MM.1S (cell line): ENCODE results near the gene ZSCAN31.
A peak's percentile ranks its signal among the peaks of the same experiment; 100 is the strongest.
"Not testable (repeated sequence)": the region's sequence is repeated elsewhere in the genome, so short reads cannot be mapped to it uniquely, and the experiment has no call there.

Source experiments
- DNase-seq: peaks from one replicate; pipeline ENCODE4 v3.0.0-alpha.2; 2015
- H2AFZ ChIP-seq: fragments of 300-600 bp; sonication (generic); 2 replicates; pipeline ENCODE4 v1.6.0; 2016; ENCODE audit warnings: antibody characterized with exemption, low read length
- H3F3A ChIP-seq: fragments of 300-600 bp; sonication (generic); 2 replicates; pipeline ENCODE4 v1.6.1; 2016; ENCODE audit warnings: mild to moderate bottlenecking, antibody characterized with exemption, low read length, moderate library complexity, mixed read lengths; ENCODE audit not compliant: insufficient read depth
- H3K27ac ChIP-seq: fragments of 300-600 bp; sonication (generic); 2 replicates; pipeline ENCODE4 v1.5.1; 2016; ENCODE audit warnings: mild to moderate bottlenecking, low read length
- H3K27me3 ChIP-seq: fragments of 300-600 bp; sonication (generic); replicated peaks from 2 replicates; pipeline ENCODE4 v1.6.0; 2016; ENCODE audit warnings: low read length; ENCODE audit not compliant: insufficient read depth
- H3K36me3 ChIP-seq: fragments of 300-600 bp; sonication (generic); replicated peaks from 2 replicates; pipeline ENCODE4 v1.6.1; 2016; ENCODE audit warnings: mild to moderate bottlenecking, low read length, mixed read lengths; ENCODE audit not compliant: insufficient read depth
- H3K4me1 ChIP-seq: fragments of 300-600 bp; sonication (generic); 2 replicates; pipeline ENCODE4 v1.6.1; 2016; ENCODE audit warnings: low read length, mixed read lengths
- H3K4me2 ChIP-seq: fragments of 300-600 bp; sonication (generic); 2 replicates; pipeline ENCODE4 v1.6.0; 2016; ENCODE audit warnings: low read depth, low read length
- H3K4me3 ChIP-seq: fragments of 300-600 bp; sonication (generic); 2 replicates; pipeline ENCODE4 v1.5.1; 2016; ENCODE audit warnings: low read length, mixed read lengths
- H3K79me2 ChIP-seq: fragments of 300-600 bp; sonication (generic); 2 replicates; pipeline ENCODE4 v1.6.1; 2016; ENCODE audit warnings: mixed run types, low read length, mixed read lengths
- H3K9ac ChIP-seq: fragments of 300-600 bp; sonication (generic); 2 replicates; pipeline ENCODE4 v1.6.1; 2016; ENCODE audit warnings: low read length, mixed read lengths
- H3K9me2 ChIP-seq: fragments of 300-600 bp; sonication (generic); replicated peaks from 2 replicates; pipeline ENCODE4 v1.6.1; 2016; ENCODE audit warnings: mild to moderate bottlenecking, low read length, mixed read lengths; ENCODE audit not compliant: insufficient read depth
- H3K9me3 ChIP-seq: fragments of 300-600 bp; sonication (generic); replicated peaks from 2 replicates; pipeline ENCODE4 v1.6.1; 2016; ENCODE audit warnings: mild to moderate bottlenecking, low read length, mixed read lengths; ENCODE audit not compliant: insufficient read depth
- H4K20me1 ChIP-seq: fragments of 300-600 bp; sonication (generic); 2 replicates; pipeline ENCODE4 v1.6.1; 2016; ENCODE audit warnings: mild to moderate bottlenecking, low read length, moderate library complexity, mixed read lengths; ENCODE audit not compliant: insufficient read depth
- CTCF ChIP-seq: fragments of 300-600 bp; sonication (generic); IDR thresholded peaks from 2 replicates; pipeline ENCODE4 v1.5.1; 2016; ENCODE audit warnings: antibody characterized with exemption, low read length, mixed read lengths
- EZH2 ChIP-seq: fragments of 300-600 bp; sonication (generic); optimal IDR thresholded peaks from 2 replicates; pipeline ENCODE3; 2017; ENCODE audit warnings: low read depth, mild to moderate bottlenecking, antibody characterized with exemption, low read length, mixed read lengths
- EZH2phosphoT487 ChIP-seq: fragments of 300-600 bp; sonication (generic); IDR thresholded peaks from 2 replicates; pipeline ENCODE4 v1.6.1; 2018; ENCODE audit warnings: antibody characterized with exemption, low read length

Gene ZSCAN31

DNA sequence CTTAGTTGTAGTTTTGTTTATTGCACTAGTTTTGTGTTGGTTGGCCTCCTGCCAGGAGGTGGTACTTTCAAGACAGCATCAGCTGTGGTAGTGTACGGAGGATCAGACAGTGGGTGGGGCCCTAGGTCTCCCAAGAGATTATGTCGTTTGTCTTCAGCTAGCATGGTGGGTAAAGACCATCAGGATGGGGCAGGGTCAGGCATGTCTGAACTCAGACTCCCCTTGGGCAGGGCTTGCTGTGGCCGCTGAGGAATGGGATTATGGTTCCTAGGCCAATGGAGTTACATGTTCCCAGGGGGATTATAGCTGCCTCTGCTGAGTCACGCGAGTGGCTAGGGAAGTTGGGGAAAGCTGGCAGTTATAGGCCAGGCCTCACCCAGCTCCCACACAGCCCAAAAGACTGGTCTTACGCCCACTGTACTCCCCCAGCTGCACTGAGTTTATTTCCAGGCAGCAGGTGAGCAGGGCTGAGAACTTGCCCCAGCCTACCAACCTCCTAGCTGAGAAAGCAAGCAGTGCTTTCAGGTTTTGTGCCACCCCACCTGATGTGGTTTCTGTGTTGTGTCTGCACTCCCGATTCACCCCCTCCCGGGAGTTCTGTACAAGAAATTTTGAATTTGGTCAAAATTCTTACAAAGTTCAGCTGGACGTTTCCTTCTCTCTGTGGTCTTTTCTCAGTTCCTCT is 24.7 kb downstream of the ZSCAN31 start:
- no peaks in the 10 kb centered on the region for H4K20me1 ChIP-seq
- no peaks in the 10 kb centered on the region for H3K9me2 ChIP-seq
- no peaks in the 10 kb centered on the region for H3F3A ChIP-seq
- TF ChIP-seq EZH2phosphoT487: no peak
- no peak for TF ChIP-seq CTCF
- TF ChIP-seq EZH2: no peak
- no peak overlapping the region for H3K27ac ChIP-seq
- no peaks in the 10 kb centered on the region for H3K27me3 ChIP-seq
- H2AFZ ChIP-seq: no peak overlapping the region
- H3K9me3 ChIP-seq: no peaks in the 10 kb centered on the region
- peak overlapping the region; percentile 13; the same call in 1 of the 2 replicates for H3K4me2 ChIP-seq
- DNase-seq: peak; percentile 40
- H3K36me3 ChIP-seq: no peaks in the 10 kb centered on the region
- H3K9ac ChIP-seq: no peak overlapping the region
- H3K79me2 ChIP-seq: no peaks in the 10 kb centered on the region
- H3K4me1 ChIP-seq: peaks cover 10% of the 10 kb centered on the region
- H3K4me3 ChIP-seq: no peak overlapping the region

DNA sequence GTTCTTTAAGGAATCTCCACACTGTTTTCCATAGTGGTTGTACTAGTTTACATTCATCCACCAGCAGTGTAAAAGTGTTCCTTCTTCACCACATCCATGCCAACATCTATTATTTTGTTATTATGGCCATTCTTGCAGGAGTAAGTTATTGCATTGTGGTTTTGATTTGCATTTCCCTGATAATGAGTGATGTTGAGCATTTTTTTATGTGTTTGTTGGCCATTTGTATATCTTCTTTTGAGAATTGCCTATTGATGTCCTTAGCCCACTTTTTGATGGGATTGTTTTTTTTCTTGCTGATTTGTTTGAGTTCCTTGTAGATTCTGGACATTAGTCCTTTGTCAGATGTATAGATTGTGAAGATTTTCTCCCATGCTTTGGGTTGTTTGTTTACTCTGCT is 29.6 kb downstream of the ZSCAN31 start:
- not testable (repeated sequence) for DNase-seq, H2AFZ ChIP-seq, H3K36me3 ChIP-seq, H3K9ac ChIP-seq, H3K9me3 ChIP-seq, H3K4me3 ChIP-seq, H3K9me2 ChIP-seq, H4K20me1 ChIP-seq, H3K79me2 ChIP-seq, H3K27me3 ChIP-seq, H3K27ac ChIP-seq, H3K4me2 ChIP-seq, H3F3A ChIP-seq
- H3K4me1 ChIP-seq: peaks cover 20% of the 10 kb centered on the region

DNA sequence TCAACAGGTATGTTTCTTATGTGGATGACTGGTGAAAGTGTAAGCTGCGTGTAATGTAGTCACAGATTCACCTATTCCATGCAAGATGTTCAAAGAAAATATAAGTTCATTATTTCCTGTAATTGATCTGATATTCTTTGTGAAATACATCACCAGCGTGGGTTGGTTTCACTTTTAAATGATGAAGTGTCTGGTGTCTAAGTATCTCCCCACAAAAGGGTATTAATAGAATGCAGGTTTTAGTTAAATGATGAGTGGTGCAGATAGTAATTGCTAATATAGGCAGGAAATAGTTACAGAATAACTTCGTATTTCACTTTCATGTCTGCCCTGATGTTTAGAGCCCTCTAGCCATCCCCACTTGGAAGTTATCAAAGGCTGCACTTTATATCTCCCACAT is 32.4 kb downstream of the ZSCAN31 start:
- Histone ChIP-seq H3K36me3 (no peaks in the 10 kb centered on the region), H2AFZ (no peak overlapping the region), H3K4me2 (peak overlapping the region; percentile 48), H3K9ac (no peak overlapping the region), H3K79me2 (no peaks in the 10 kb centered on the region), H4K20me1 (no peaks in the 10 kb centered on the region), H3K9me2 (no peaks in the 10 kb centered on the region), H3F3A (peaks cover 7% of the 10 kb centered on the region; the same call in 1 of the 2 replicates), H3K9me3 (no peaks in the 10 kb centered on the region), H3K4me1 (peaks cover 16% of the 10 kb centered on the region), H3K4me3 (0 out of 2 replicates have a peak overlapping the region, but pooled peaks have one; percentile 3), H3K27ac (no peak overlapping the region), H3K27me3 (no peaks in the 10 kb centered on the region; the same call in 1 of the 2 replicates)
- no peak for TF ChIP-seq EZH2phosphoT487
- no peak for TF ChIP-seq EZH2
- no peak for TF ChIP-seq CTCF
- DNase-seq: peak; percentile 32

DNA sequence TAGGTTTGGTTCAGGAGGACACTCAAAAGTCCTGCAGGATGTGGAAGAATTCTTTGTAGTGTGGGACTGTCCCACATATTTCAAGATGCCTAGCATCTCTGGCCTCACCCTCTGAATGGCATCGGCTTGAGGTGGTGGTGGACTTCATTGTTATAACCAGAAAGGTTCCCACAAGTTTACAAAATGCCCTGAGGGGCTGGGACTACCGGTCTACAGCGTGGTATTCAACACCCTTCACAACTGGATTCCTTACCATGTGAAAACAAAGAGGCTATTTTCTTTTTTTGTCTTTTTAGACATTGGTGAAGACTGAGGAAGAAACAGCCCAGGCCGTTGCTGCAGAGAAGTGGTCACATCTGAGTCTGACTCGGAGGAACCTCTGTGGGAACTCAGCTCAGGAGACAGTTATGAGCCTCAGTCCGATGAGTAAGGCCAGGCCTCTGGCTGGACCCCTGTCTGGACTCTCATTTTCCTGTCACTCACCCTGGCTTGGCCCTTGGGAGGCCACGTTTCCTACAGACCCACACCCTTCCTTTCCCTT is 39.4 kb downstream of the ZSCAN31 start:
- no peaks in the 10 kb centered on the region for H3K9me2 ChIP-seq
- no peak overlapping the region for H2AFZ ChIP-seq
- H3K27me3 ChIP-seq: peaks cover 18% of the 10 kb centered on the region; the same call in 1 of the 2 replicates
- peaks cover 29% of the 10 kb centered on the region for H3K4me1 ChIP-seq
- H3F3A ChIP-seq: peaks cover 12% of the 10 kb centered on the region
- H4K20me1 ChIP-seq: no peaks in the 10 kb centered on the region
- DNase-seq: no peak
- no peaks in the 10 kb centered on the region for H3K36me3 ChIP-seq
- H3K9me3 ChIP-seq: no peaks in the 10 kb centered on the region
- no peak overlapping the region for H3K4me2 ChIP-seq
- H3K27ac ChIP-seq: no peak overlapping the region
- H3K79me2 ChIP-seq: no peaks in the 10 kb centered on the region
- no peak for TF ChIP-seq EZH2
- TF ChIP-seq CTCF: no peak
- TF ChIP-seq EZH2phosphoT487: no peak
- H3K9ac ChIP-seq: no peak overlapping the region
- H3K4me3 ChIP-seq: no peak overlapping the region
